ENCODE measurements around the gene RUFY1.
"Not testable (repeated sequence)": the region's sequence is repeated elsewhere in the genome, so short reads cannot be mapped to it uniquely, and the experiment has no call there.

The RUFY1 gene

DNA sequence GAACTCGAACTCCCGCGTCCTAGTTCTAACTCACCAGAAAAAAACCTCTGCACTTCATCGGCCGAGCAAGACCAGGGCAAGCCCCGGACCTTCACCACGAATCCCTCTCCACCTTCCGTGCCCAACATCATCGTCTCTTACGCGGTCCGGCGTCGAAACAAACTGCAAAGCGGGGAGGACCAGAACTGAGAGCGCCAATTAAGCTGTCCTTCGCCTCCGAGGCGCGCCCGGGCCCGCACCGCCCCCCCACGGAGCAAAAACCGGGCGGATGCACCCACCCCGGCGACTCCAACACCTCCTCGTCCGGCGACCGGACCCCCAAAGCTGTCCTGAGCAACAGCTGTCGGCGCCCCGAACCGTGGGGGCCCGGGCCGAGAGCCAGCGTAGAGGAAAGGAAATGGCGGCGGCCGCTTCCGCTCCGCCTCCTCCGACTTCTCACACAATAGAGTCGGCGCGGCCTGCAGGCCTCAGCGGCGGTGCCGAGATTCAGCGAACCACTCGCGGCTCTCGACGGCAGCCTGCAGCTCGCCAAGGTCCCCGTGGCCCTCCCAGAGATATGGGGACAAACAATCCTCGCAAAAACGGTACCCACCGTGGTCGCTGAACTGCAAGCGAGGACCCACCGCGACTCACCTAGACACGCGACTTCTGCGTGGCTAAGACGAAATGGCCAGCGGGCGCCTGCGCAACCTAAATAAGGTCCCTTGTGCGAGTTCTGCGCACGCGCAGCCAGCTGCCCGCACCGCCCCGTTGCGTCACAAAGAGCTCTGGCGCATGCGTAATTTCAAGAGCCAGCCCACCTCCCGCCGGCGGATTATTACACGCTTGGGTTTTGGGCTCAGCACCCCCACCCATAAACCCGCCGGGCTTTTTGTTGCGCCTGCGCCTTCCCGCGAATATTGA is 72.9 kb downstream of the RUFY1 start, which contains the start of gene HNRNPH1:
Gene HNRNPH1 (minus strand): TSS at position 669 of the 903 bp plus-strand sequence. CDS start 538 bp downstream, at position 131.
- Histone ChIP-seq H2AFZ (ENCODE audit: low read length) (peak within 1 kb of the TSS; percentile 93), H3F3A (ENCODE audit: insufficient read depth, low read length) (peaks cover 47% of the 10 kb centered on the region), H4K20me1 (ENCODE audit: insufficient read depth, low read length) (peaks cover 44% of the 10 kb centered on the region)

DNA sequence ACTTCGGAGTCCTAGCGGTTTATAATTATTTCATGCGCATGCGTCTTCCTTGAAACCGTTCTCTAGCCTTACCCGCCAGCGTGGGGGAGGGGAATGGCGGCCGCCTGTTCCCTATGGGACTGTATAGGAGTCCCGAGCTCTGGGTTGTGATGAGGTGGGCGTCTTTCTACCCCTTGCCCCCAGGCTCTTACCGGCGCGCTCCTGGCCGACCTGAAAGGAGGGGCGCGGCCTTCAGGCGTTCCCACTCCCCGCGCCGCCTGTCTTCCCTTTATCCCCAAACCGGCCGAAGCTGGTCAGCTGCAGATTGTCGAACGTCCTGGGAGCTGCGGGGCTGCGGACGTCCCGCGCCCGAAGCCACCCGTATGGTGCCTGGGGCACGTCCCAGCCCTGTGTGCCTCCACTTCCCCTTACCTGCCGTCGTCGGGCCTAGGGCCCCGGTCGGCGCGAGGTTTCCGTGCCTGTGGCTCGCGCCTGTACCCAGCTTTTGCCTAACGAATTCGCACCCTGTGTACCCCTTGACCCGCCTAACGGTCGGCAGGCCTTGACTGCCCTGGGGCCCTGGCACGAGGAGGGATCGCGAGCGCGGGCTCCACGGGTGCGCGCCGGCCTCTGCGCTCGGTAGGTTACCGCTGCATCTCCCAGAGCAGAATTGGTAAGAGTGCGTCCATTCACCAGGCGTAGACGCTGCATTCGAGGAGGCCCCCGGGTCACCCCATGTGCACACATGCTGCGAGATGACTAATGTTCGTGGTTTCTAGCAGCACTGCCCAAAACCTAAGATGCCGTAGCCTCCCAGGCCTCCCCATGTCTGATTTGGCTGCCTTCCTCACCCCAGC is 73.8 kb downstream of the RUFY1 start:
- peak overlapping the region; percentile 93 for H2AFZ ChIP-seq (ENCODE audit: low read length)
- no peak for DNase-seq

More for the DNA sequence above, 72.9 kb downstream of the RUFY1 start, which contains the start of gene HNRNPH1:
- Histone ChIP-seq H3K79me2 (ENCODE audit: low read length) (peaks cover 59% of the 10 kb centered on the region), H3K27ac (ENCODE audit: low read length) (peak within 1 kb of the TSS; percentile 95), H3K36me3 (replicated peaks; ENCODE audit: insufficient read depth, low read length) (peaks cover 39% of the 10 kb centered on the region), H3K27me3 (replicated peaks; ENCODE audit: insufficient read depth, low read length) (no peaks in the 10 kb centered on the region), H3K9me3 (replicated peaks; ENCODE audit: insufficient read depth, low read length) (no peaks in the 10 kb centered on the region), H3K9ac (ENCODE audit: low read length) (peak within 1 kb of the TSS; percentile 94), H3K4me1 (ENCODE audit: low read length) (peaks cover 33% of the 10 kb centered on the region), H3K9me2 (replicated peaks; ENCODE audit: insufficient read depth, low read length) (no peaks in the 10 kb centered on the region), H3K4me3 (ENCODE audit: low read length) (peak within 1 kb of the TSS; percentile 79), H3K4me2 (ENCODE audit: low read depth, low read length) (peak within 1 kb of the TSS; percentile 92)
- DNase-seq = peak; percentile 99
- TF ChIP-seq, protein P1, sequence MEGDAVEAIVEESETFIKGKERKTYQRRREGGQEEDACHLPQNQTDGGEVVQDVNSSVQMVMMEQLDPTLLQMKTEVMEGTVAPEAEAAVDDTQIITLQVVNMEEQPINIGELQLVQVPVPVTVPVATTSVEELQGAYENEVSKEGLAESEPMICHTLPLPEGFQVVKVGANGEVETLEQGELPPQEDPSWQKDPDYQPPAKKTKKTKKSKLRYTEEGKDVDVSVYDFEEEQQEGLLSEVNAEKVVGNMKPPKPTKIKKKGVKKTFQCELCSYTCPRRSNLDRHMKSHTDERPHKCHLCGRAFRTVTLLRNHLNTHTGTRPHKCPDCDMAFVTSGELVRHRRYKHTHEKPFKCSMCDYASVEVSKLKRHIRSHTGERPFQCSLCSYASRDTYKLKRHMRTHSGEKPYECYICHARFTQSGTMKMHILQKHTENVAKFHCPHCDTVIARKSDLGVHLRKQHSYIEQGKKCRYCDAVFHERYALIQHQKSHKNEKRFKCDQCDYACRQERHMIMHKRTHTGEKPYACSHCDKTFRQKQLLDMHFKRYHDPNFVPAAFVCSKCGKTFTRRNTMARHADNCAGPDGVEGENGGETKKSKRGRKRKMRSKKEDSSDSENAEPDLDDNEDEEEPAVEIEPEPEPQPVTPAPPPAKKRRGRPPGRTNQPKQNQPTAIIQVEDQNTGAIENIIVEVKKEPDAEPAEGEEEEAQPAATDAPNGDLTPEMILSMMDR (IDR thresholded peaks at IDR 0.05; ENCODE audit: low read length) = no peak
- TF ChIP-seq EZH2phosphoT487 (IDR thresholded peaks at IDR 0.05; ENCODE audit: low read length) (no peak), EZH2 (optimal IDR thresholded peaks at IDR 0.05; ENCODE audit: low read depth, low read length) (no peak)

DNA sequence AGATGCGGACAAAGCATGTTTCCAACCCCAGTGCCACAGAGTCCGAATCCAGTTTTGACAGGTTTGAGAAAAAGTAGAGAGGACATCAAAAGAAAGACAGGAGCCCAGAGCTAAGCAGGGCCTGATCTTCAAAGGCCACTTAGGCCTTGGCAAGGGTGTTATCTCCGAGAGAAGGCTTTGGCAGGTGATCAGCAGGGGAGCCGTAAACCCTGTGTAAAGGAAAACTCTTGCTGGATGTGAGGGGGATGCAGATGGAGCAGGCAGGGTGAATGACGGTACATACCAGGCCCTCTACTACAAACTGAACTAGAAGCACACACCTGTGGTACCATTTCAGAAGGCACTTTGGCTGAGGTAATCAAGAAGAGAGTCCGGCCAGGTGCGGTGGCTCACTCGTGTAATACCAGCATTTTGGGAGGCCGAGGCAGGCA is 74.5 kb downstream of the RUFY1 start:
- Histone ChIP-seq H3K9ac (ENCODE audit: low read length) (no peak overlapping the region), H3K9me3 (replicated peaks; ENCODE audit: insufficient read depth, low read length) (no peaks in the 10 kb centered on the region), H3K27ac (ENCODE audit: low read length) (no peak overlapping the region), H2AFZ (ENCODE audit: low read length) (peak overlapping the region; percentile 93), H3K9me2 (replicated peaks; ENCODE audit: insufficient read depth, low read length) (no peaks in the 10 kb centered on the region), H3K4me2 (ENCODE audit: low read depth, low read length) (peak overlapping the region; percentile 92; the same call in 1 of the 2 replicates), H3K36me3 (replicated peaks; ENCODE audit: insufficient read depth, low read length) (peaks cover 26% of the 10 kb centered on the region), H3K4me3 (ENCODE audit: low read length) (no peak overlapping the region), H3F3A (ENCODE audit: insufficient read depth, low read length) (peaks cover 32% of the 10 kb centered on the region), H3K79me2 (ENCODE audit: low read length) (peaks cover 43% of the 10 kb centered on the region), H3K4me1 (ENCODE audit: low read length) (peaks cover 24% of the 10 kb centered on the region), H3K27me3 (replicated peaks; ENCODE audit: insufficient read depth, low read length) (no peaks in the 10 kb centered on the region), H4K20me1 (ENCODE audit: insufficient read depth, low read length) (peaks cover 28% of the 10 kb centered on the region)
- TF ChIP-seq, protein P1 (IDR thresholded peaks at IDR 0.05; ENCODE audit: low read length) = no peak
- no peak for TF ChIP-seq EZH2 (optimal IDR thresholded peaks at IDR 0.05; ENCODE audit: low read depth, low read length)
- TF ChIP-seq EZH2phosphoT487 (IDR thresholded peaks at IDR 0.05; ENCODE audit: low read length) = no peak
- DNase-seq = no peak

More for the DNA sequence above, 73.8 kb downstream of the RUFY1 start:
- Histone ChIP-seq H3K9me2 (replicated peaks; ENCODE audit: insufficient read depth, low read length) (no peaks in the 10 kb centered on the region), H3K9me3 (replicated peaks; ENCODE audit: insufficient read depth, low read length) (no peaks in the 10 kb centered on the region), H3K9ac (ENCODE audit: low read length) (peak overlapping the region; percentile 90), H3F3A (ENCODE audit: insufficient read depth, low read length) (peaks cover 40% of the 10 kb centered on the region), H3K4me1 (ENCODE audit: low read length) (peaks cover 31% of the 10 kb centered on the region), H3K27me3 (replicated peaks; ENCODE audit: insufficient read depth, low read length) (no peaks in the 10 kb centered on the region), H4K20me1 (ENCODE audit: insufficient read depth, low read length) (peaks cover 35% of the 10 kb centered on the region), H3K36me3 (replicated peaks; ENCODE audit: insufficient read depth, low read length) (peaks cover 33% of the 10 kb centered on the region), H3K79me2 (ENCODE audit: low read length) (peaks cover 51% of the 10 kb centered on the region), H3K4me3 (ENCODE audit: low read length) (peak overlapping the region; percentile 79), H3K4me2 (ENCODE audit: low read depth, low read length) (peak overlapping the region; percentile 92), H3K27ac (ENCODE audit: low read length) (peak overlapping the region; percentile 95)
- TF ChIP-seq, protein P1 (IDR thresholded peaks at IDR 0.05; ENCODE audit: low read length) = no peak
- TF ChIP-seq EZH2 (optimal IDR thresholded peaks at IDR 0.05; ENCODE audit: low read depth, low read length) (no peak), EZH2phosphoT487 (IDR thresholded peaks at IDR 0.05; ENCODE audit: low read length) (no peak)

DNA sequence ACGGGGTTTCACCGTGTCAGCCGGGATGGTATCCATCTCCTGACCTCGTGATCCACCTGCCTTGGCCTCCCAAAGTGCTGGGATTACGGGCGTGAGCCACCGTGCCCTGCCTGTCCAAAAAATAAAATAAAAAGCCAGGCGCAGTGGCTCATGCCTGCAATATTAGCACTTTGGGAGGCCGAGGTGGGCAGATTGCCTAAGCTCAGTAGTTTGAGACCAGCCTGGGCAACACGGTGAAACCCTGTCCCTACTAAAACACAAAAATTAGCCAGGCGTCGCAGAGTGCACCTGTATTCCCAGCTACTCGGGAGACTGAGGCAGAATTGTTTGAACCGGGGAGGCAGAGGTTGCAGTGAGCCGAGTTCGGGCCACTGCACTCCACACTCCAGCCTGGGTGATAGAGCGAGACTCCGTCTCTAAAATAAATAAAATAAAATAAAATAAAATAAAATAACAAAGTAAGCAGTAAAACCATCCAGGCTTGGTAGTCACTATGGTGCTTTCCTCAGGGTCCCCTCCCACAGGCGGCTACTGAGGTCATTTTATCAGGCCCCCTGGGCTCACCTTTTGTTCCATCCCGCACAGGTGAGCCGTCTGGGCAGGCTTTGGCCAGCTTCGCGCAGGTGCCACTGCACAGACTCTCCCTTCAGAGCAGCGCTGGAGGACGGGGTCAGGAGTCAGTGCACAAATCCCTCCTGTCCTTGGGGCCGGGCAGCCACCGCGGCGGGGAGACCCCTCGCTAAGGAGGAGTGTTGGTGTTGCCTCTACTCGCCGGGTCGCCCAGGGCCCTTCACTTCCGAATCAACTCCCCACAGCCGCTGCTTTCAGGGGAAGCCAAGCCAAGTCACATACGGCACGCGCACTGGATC is 83.4 kb downstream of the RUFY1 start:
- H3K4me3 ChIP-seq (ENCODE audit: low read length) = peak overlapping the region; percentile 17; the same call in 1 of the 2 replicates
- not testable (repeated sequence) for H3K9me2 ChIP-seq (replicated peaks; ENCODE audit: insufficient read depth, low read length); H3K4me1 ChIP-seq (ENCODE audit: low read length); H3K9ac ChIP-seq (ENCODE audit: low read length); H3K27ac ChIP-seq (ENCODE audit: low read length); H3K9me3 ChIP-seq (replicated peaks; ENCODE audit: insufficient read depth, low read length); H4K20me1 ChIP-seq (ENCODE audit: insufficient read depth, low read length); H3K36me3 ChIP-seq (replicated peaks; ENCODE audit: insufficient read depth, low read length); H3K79me2 ChIP-seq (ENCODE audit: low read length); H2AFZ ChIP-seq (ENCODE audit: low read length); DNase-seq; H3F3A ChIP-seq (ENCODE audit: insufficient read depth, low read length); H3K27me3 ChIP-seq (replicated peaks; ENCODE audit: insufficient read depth, low read length)
- H3K4me2 ChIP-seq (ENCODE audit: low read depth, low read length) = peak overlapping the region; percentile 47; the same call in 1 of the 2 replicates
